ENCODE data around the gene STAB2.

DNA sequence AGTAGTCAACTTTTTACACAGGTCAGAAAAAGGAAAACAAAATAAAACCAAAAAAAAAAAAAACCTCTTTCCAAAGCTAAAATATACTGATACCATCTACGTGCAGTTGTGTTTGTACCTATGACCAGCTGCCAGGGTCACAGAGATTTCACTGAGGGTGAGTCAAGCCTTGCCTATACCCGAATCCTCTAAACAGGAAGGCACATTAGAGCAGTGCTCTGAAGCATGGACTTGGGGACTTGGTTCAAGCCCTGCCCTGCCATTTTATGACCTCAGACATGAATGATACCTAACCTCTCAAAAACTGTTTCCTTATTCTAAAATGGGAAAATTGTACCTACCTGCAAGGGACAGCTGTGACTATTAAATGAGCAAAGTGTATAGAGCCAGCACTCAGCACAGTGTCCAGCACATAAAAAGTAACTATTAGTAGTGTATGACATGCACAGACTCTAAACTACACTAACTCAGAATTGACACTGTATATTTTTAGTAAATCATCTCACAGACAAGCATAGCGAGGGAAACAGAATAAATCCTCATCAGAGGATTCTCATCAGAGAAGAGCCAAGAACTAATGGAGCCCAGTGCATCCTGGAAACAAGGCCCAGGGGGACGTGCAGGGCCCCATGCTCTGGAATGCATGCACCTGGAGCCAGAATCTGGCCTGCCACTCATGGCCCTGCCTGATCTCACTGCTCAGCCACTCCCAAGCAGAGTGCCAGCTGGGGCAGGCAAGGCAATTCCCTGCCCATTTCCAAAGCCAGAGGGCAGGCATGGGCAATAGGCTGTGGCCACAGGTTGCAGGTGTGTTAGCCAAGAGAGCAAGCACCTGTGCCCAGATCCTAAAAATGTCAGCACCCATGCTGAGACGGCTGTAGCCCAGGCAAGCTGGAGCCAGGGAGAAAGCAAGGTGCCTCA lies 196.9 kb downstream of the STAB2 start:
- TF ChIP-seq, protein P1, sequence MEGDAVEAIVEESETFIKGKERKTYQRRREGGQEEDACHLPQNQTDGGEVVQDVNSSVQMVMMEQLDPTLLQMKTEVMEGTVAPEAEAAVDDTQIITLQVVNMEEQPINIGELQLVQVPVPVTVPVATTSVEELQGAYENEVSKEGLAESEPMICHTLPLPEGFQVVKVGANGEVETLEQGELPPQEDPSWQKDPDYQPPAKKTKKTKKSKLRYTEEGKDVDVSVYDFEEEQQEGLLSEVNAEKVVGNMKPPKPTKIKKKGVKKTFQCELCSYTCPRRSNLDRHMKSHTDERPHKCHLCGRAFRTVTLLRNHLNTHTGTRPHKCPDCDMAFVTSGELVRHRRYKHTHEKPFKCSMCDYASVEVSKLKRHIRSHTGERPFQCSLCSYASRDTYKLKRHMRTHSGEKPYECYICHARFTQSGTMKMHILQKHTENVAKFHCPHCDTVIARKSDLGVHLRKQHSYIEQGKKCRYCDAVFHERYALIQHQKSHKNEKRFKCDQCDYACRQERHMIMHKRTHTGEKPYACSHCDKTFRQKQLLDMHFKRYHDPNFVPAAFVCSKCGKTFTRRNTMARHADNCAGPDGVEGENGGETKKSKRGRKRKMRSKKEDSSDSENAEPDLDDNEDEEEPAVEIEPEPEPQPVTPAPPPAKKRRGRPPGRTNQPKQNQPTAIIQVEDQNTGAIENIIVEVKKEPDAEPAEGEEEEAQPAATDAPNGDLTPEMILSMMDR (IDR thresholded peaks at IDR 0.05; ENCODE audit: poor library complexity, severe bottlenecking): no peak
- TF ChIP-seq EZH2 (IDR thresholded peaks at IDR 0.05; ENCODE audit: borderline replicate concordance, insufficient read depth, low read length, poor library complexity, severe bottlenecking) (no peak), MXI1 (conservative IDR thresholded peaks at IDR 0.05; ENCODE audit: poor library complexity, severe bottlenecking) (no peak), RAD21 (conservative IDR thresholded peaks at IDR 0.05) (no peak)

All from neural cell (in vitro differentiated cells).